ENCODE data around the gene PCDHGB4. TPM values are rescaled to one million over a fixed set of nuclear protein-coding genes. Genes with fewer than 3 reads are reported as not detected.
"Not testable (repeated sequence)": the region's sequence is repeated elsewhere in the genome, so short reads cannot be mapped to it uniquely, and the experiment has no call there.

PCDHGB4 gene
- total and polyA plus RNA-seq, 2 of the 8 experiments (the other 6 are each of a cell fraction or from before 2014, with no cell fraction given), result 8.0 to 9.1 TPM

GRCh38 chr5:141346017-141346416 lies 41.5 kb upstream of the PCDHGB4 start:
- not testable (repeated sequence) for H3K4me3 ChIP-seq (ENCODE audit: extremely low read depth in 1 of 4, insufficient read depth in 2 of 4, low read depth in 3 of 4, low read length in 4 of 4); H3K56ac ChIP-seq (replicated peaks; ENCODE audit: insufficient read length, low read depth, low read length); FAIRE-seq

More at GRCh38 chr5:141346017-141346416, 41.5 kb upstream of the PCDHGB4 start:
- H4K20me1 ChIP-seq (replicated peaks in 1 of 2; ENCODE audit: control insufficient read depth in 1 of 2, insufficient read depth in 2 of 2, low read length in 2 of 2); H3K27ac ChIP-seq (ENCODE audit: low read depth, low read length); H3K4ac ChIP-seq (replicated peaks; ENCODE audit: insufficient read length, low read depth, low read length); H2BK12ac ChIP-seq (ENCODE audit: low read depth, low read length); H2BK20ac ChIP-seq (ENCODE audit: low read length); H3K79me1 ChIP-seq (ENCODE audit: low read depth, low read length); H2AFZ ChIP-seq (ENCODE audit: low read length); H3K14ac ChIP-seq (ENCODE audit: insufficient read length); H3K27me3 ChIP-seq (replicated peaks in 1 of 4; ENCODE audit: control insufficient read depth in 3 of 4, extremely low read depth in 1 of 4, insufficient read depth in 3 of 4, low read length in 3 of 4); H4K8ac ChIP-seq (ENCODE audit: extremely low read depth, insufficient read depth, low read length); H2AK5ac ChIP-seq (ENCODE audit: low read depth, low read length); H2BK120ac ChIP-seq (replicated peaks; ENCODE audit: low read depth, low read length); DNase-seq (ENCODE audit: low read depth in 1 of 2, low spot score in 2 of 2); H4K91ac ChIP-seq (replicated peaks; ENCODE audit: insufficient read length, low read length); H3K4me2 ChIP-seq (ENCODE audit: insufficient read depth in 1 of 2, low read depth in 2 of 2, low read length in 2 of 2); H3K4me1 ChIP-seq (replicated peaks in 1 of 4; ENCODE audit: control insufficient read depth in 3 of 4, insufficient read depth in 4 of 4, low read length in 3 of 4); H3K79me2 ChIP-seq (ENCODE audit: control insufficient read depth in 1 of 2, insufficient read depth in 2 of 2, low read length in 2 of 2); H2BK5ac ChIP-seq (ENCODE audit: low read depth, low read length); H4K5ac ChIP-seq (ENCODE audit: insufficient read length, low read depth, low read length); H3K9ac ChIP-seq (replicated peaks in 1 of 4; ENCODE audit: extremely low read depth in 1 of 4, low read depth in 3 of 4, low read length in 3 of 4); H3K23me2 ChIP-seq (ENCODE audit: low read depth, low read length); H3K36me3 ChIP-seq (ENCODE audit: control insufficient read depth in 2 of 4, insufficient read depth in 4 of 4, low read length in 3 of 4); H3K18ac ChIP-seq (ENCODE audit: extremely low read depth, low read length); H2BK15ac ChIP-seq (ENCODE audit: low read length); H3K23ac ChIP-seq (ENCODE audit: insufficient read length); POLR2A ChIA-PET (ENCODE audit: partially characterized antibody): not testable (repeated sequence)
- 94% methylated on average over 18 of the region's 35 CpGs; no CpG with 5 or more reads in 1 of the 2 experiments for WGBS, 2 experiments (ENCODE audit: extremely low coverage in 1 of 2, insufficient coverage in 1 of 2, insufficient read length in 1 of 2, insufficient replicate concordance in 2 of 2, low coverage in 1 of 2, low lambda C conversion rate in 2 of 2, missing lambda C conversion rate in 1 of 2)
- H3K9me3 ChIP-seq (ENCODE audit: insufficient read depth in 2 of 2, low read depth in 1 of 2, low read length in 1 of 2), result peaks cover 24 to 25% of the 10 kb centered on the region in 2 experiments
- CTCF ChIA-PET (ENCODE audit: partially characterized antibody), result interaction anchor here (1.3 to 3.8 kb wide), 7 partner anchors 10 to 122 kb away, joined by 3 to 15 read pairs (median 10); partner anchors contain the start of genes PCDHB14 and PCDHB15

Data from H1 (cell line).